ENCODE results near the gene TTC34. TPM values are rescaled to one million over a fixed set of nuclear protein-coding genes. Genes with fewer than 3 reads are reported as not detected.

The TTC34 gene
- polyA plus RNA-seq, 1 donor (not counting 4 experiments of a cell fraction or from before 2014, with no cell fraction given), result 0.04 TPM

GRCh38 chr1:2814511-2815075 lies 13.1 kb upstream of the TTC34 start:
- no peaks in the 10 kb centered on the region for H3K9me1 ChIP-seq (ENCODE audit: control insufficient read depth, extremely low read depth, insufficient read depth, low read length)
- H3K9ac ChIP-seq (ENCODE audit: control insufficient read depth, extremely low read depth, insufficient read depth, low read length), result no peak overlapping the region
- no peaks in the 10 kb centered on the region for H4K20me1 ChIP-seq (ENCODE audit: control insufficient read depth, extremely low read depth, insufficient read depth, low read length)
- H3K27me3 ChIP-seq (ENCODE audit: control insufficient read depth, extremely low read depth, insufficient read depth, low read length), result no peaks in the 10 kb centered on the region
- no peak for FAIRE-seq
- dilution Hi-C loops (cut with MboI; ENCODE audit: extremely low pct_ligation_motif_present, low sequenced_read_pairs), result no loop called here
- peaks cover 19% of the 10 kb centered on the region for H3K9me3 ChIP-seq (ENCODE audit: control insufficient read depth, low read depth, low read length)
- H3K79me2 ChIP-seq (ENCODE audit: control insufficient read depth, insufficient read depth, low read length), result no peaks in the 10 kb centered on the region
- H2AFZ ChIP-seq (ENCODE audit: control insufficient read depth, low read length), result no peak overlapping the region
- TF ChIP-seq CTCF (optimal IDR thresholded peaks at IDR 0.05 in 1 of 3, IDR thresholded peaks at IDR 0.05 in 1 of 3, conservative IDR thresholded peaks at IDR 0.05 in 1 of 3; ENCODE audit: extremely low read depth in 1 of 3, insufficient read depth in 2 of 3, low read length in 3 of 3) (no peak), EZH2 (IDR thresholded peaks at IDR 0.05; ENCODE audit: low read length) (no peak)
- H3K4me2 ChIP-seq (ENCODE audit: control insufficient read depth, extremely low read depth, insufficient read depth, low read depth, low read length), result no peak overlapping the region
- H3K4me3 ChIP-seq (ENCODE audit: control insufficient read depth in 2 of 3, extremely low read depth in 1 of 3, insufficient read depth in 2 of 3, low read depth in 1 of 3, low read length in 3 of 3), result no peak overlapping the region
- no peaks in the 10 kb centered on the region for H3K36me3 ChIP-seq (ENCODE audit: control insufficient read depth in 2 of 2, extremely low read depth in 1 of 2, insufficient read depth in 2 of 2, low read length in 2 of 2)
- no peak overlapping the region for H3K27ac ChIP-seq (ENCODE audit: control insufficient read depth, insufficient read depth, low read length)
- DNase-seq (ENCODE audit: low read depth, low spot score), result no peak
- no peaks in the 10 kb centered on the region for H3K4me1 ChIP-seq (ENCODE audit: control insufficient read depth, extremely low read depth, insufficient read depth, low read length)

- H3K36me3 ChIP-seq (ENCODE audit: control insufficient read depth in 2 of 2, extremely low read depth in 1 of 2, insufficient read depth in 2 of 2, low read length in 2 of 2), result no peaks in the 10 kb centered on the region
- no peak overlapping the region for H3K4me3 ChIP-seq (ENCODE audit: control insufficient read depth in 2 of 3, extremely low read depth in 1 of 3, insufficient read depth in 2 of 3, low read depth in 1 of 3, low read length in 3 of 3)
- H3K27me3 ChIP-seq (ENCODE audit: control insufficient read depth, extremely low read depth, insufficient read depth, low read length), result no peaks in the 10 kb centered on the region
- TF ChIP-seq EZH2 (IDR thresholded peaks at IDR 0.05; ENCODE audit: low read length) (no peak), CTCF (optimal IDR thresholded peaks at IDR 0.05 in 1 of 3, IDR thresholded peaks at IDR 0.05 in 1 of 3, conservative IDR thresholded peaks at IDR 0.05 in 1 of 3; ENCODE audit: extremely low read depth in 1 of 3, insufficient read depth in 2 of 3, low read length in 3 of 3) (no peak)
- dilution Hi-C loops (cut with MboI; ENCODE audit: extremely low pct_ligation_motif_present, low sequenced_read_pairs), result no loop called here
- no peak overlapping the region for H3K27ac ChIP-seq (ENCODE audit: control insufficient read depth, insufficient read depth, low read length)
- H3K9me1 ChIP-seq (ENCODE audit: control insufficient read depth, extremely low read depth, insufficient read depth, low read length), result no peaks in the 10 kb centered on the region
- H3K79me2 ChIP-seq (ENCODE audit: control insufficient read depth, insufficient read depth, low read length), result no peaks in the 10 kb centered on the region
- H3K4me1 ChIP-seq (ENCODE audit: control insufficient read depth, extremely low read depth, insufficient read depth, low read length), result no peaks in the 10 kb centered on the region
- H3K9ac ChIP-seq (ENCODE audit: control insufficient read depth, extremely low read depth, insufficient read depth, low read length), result no peak overlapping the region
- H2AFZ ChIP-seq (ENCODE audit: control insufficient read depth, low read length), result no peak overlapping the region
- H3K4me2 ChIP-seq (ENCODE audit: control insufficient read depth, extremely low read depth, insufficient read depth, low read depth, low read length), result no peak overlapping the region
- H3K9me3 ChIP-seq (ENCODE audit: control insufficient read depth, low read depth, low read length), result peaks cover 12% of the 10 kb centered on the region
- DNase-seq (ENCODE audit: low read depth, low spot score) (no peak), FAIRE-seq (no peak)
- no peaks in the 10 kb centered on the region for H4K20me1 ChIP-seq (ENCODE audit: control insufficient read depth, extremely low read depth, insufficient read depth, low read length)
Observed at GRCh38 chr1:2812939-2813653, 11.6 kb upstream of the TTC34 start.
